ENCODE data around the gene CIDEB.

The CIDEB gene

DNA sequence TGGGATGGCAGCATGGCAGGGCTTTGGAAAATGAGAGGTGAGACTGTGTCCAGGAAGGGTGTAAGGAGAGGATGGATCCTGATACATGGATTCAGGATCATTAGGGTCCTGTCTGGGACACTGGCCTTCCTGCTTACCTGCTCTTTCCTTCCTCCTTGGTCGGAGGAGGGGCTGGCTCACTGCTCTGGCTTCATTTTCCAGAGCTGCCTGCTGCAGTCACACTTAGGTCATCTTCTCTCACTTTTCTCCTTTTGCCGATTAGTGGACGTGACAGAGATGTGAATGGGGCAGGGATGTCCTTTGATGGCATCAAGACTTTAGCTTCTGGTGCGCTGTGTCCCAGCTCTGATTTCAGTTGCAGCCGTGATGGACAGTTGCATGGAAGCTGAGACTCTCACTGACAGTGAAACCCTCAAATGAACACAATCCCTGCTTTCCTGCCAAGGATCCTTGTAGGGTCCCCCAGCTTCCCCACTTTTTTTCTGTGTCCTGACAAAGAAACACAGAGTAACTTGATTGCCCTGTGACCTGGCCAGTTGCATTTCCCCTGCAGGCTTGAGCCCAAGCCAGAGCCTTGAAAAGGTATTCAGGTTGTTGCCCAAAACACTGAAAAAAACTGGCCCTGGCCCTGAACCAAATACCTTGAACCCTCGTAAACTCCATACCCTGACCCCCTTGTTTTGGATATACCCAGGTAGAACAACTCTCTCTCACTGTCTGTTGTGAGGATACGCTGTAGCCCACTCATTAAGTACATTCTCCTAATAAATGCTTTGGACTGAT lies 756 bp upstream of the CIDEB start:
- TF ChIP-seq ZFP3 (CRISPR knock-in tag; IDR thresholded peaks at IDR 0.05): no peak
- TF ChIP-seq ESRRG (CRISPR knock-in tag; IDR thresholded peaks at IDR 0.05): no peak
- TF ChIP-seq, protein P1, sequence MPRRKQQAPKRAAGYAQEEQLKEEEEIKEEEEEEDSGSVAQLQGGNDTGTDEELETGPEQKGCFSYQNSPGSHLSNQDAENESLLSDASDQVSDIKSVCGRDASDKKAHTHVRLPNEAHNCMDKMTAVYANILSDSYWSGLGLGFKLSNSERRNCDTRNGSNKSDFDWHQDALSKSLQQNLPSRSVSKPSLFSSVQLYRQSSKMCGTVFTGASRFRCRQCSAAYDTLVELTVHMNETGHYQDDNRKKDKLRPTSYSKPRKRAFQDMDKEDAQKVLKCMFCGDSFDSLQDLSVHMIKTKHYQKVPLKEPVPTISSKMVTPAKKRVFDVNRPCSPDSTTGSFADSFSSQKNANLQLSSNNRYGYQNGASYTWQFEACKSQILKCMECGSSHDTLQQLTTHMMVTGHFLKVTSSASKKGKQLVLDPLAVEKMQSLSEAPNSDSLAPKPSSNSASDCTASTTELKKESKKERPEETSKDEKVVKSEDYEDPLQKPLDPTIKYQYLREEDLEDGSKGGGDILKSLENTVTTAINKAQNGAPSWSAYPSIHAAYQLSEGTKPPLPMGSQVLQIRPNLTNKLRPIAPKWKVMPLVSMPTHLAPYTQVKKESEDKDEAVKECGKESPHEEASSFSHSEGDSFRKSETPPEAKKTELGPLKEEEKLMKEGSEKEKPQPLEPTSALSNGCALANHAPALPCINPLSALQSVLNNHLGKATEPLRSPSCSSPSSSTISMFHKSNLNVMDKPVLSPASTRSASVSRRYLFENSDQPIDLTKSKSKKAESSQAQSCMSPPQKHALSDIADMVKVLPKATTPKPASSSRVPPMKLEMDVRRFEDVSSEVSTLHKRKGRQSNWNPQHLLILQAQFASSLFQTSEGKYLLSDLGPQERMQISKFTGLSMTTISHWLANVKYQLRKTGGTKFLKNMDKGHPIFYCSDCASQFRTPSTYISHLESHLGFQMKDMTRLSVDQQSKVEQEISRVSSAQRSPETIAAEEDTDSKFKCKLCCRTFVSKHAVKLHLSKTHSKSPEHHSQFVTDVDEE (CRISPR knock-in tag; IDR thresholded peaks at IDR 0.05): no peak

DNA sequence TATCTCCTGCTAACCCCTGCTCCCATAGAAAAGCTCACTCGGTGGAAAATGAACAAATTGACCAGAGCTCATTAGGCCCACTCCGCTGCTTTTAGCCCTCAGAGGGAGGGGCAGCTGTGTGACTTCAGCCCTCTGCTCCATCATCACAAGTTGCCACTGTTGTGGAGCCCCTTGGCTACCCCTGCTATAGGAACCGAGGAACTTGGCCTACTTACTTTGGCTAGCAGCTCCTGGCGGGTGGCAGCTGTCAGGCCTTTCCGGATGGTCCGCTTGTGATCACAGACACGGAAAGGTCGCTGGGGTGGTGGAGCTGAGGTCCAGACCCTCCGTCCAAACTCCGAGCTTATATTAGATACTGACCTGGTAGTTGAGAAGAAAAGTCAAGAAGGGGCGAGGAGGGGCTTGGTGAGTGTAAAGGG lies 612 bp downstream of the CIDEB start:
- no peak for ATAC-seq
- no peak for TF ChIP-seq PPARA (CRISPR knock-in tag; IDR thresholded peaks at IDR 0.05; ENCODE audit: borderline replicate concordance)
- TF ChIP-seq TCF4 (CRISPR knock-in tag; IDR thresholded peaks at IDR 0.05; ENCODE audit: borderline replicate concordance): no peak
- no peak for TF ChIP-seq ZNF8 (CRISPR knock-in tag; IDR thresholded peaks at IDR 0.05)
- no peak for TF ChIP-seq RARB (CRISPR knock-in tag; IDR thresholded peaks at IDR 0.05)
- TF ChIP-seq, protein P2, sequence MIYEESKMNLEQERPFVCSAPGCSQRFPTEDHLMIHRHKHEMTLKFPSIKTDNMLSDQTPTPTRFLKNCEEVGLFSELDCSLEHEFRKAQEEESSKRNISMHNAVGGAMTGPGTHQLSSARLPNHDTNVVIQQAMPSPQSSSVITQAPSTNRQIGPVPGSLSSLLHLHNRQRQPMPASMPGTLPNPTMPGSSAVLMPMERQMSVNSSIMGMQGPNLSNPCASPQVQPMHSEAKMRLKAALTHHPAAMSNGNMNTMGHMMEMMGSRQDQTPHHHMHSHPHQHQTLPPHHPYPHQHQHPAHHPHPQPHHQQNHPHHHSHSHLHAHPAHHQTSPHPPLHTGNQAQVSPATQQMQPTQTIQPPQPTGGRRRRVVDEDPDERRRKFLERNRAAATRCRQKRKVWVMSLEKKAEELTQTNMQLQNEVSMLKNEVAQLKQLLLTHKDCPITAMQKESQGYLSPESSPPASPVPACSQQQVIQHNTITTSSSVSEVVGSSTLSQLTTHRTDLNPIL (CRISPR knock-in tag; IDR thresholded peaks at IDR 0.05; ENCODE audit: low read depth): no peak
- TF ChIP-seq ZFP30 (CRISPR knock-in tag; IDR thresholded peaks at IDR 0.05): no peak
- TF ChIP-seq ESRRG (CRISPR knock-in tag; IDR thresholded peaks at IDR 0.05): no peak
- no peak for TF ChIP-seq ISL1 (CRISPR knock-in tag; IDR thresholded peaks at IDR 0.05)
- TF ChIP-seq, protein P3, sequence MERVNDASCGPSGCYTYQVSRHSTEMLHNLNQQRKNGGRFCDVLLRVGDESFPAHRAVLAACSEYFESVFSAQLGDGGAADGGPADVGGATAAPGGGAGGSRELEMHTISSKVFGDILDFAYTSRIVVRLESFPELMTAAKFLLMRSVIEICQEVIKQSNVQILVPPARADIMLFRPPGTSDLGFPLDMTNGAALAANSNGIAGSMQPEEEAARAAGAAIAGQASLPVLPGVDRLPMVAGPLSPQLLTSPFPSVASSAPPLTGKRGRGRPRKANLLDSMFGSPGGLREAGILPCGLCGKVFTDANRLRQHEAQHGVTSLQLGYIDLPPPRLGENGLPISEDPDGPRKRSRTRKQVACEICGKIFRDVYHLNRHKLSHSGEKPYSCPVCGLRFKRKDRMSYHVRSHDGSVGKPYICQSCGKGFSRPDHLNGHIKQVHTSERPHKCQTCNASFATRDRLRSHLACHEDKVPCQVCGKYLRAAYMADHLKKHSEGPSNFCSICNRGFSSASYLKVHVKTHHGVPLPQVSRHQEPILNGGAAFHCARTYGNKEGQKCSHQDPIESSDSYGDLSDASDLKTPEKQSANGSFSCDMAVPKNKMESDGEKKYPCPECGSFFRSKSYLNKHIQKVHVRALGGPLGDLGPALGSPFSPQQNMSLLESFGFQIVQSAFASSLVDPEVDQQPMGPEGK (CRISPR knock-in tag; IDR thresholded peaks at IDR 0.05; ENCODE audit: borderline replicate concordance): no peak
- TF ChIP-seq, protein P4, sequence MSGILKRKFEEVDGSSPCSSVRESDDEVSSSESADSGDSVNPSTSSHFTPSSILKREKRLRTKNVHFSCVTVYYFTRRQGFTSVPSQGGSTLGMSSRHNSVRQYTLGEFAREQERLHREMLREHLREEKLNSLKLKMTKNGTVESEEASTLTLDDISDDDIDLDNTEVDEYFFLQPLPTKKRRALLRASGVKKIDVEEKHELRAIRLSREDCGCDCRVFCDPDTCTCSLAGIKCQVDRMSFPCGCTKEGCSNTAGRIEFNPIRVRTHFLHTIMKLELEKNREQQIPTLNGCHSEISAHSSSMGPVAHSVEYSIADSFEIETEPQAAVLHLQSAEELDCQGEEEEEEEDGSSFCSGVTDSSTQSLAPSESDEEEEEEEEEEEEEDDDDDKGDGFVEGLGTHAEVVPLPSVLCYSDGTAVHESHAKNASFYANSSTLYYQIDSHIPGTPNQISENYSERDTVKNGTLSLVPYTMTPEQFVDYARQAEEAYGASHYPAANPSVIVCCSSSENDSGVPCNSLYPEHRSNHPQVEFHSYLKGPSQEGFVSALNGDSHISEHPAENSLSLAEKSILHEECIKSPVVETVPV (CRISPR knock-in tag; IDR thresholded peaks at IDR 0.05): no peak
- no peak for TF ChIP-seq ZC3H10 (CRISPR knock-in tag; IDR thresholded peaks at IDR 0.05)
- TF ChIP-seq, protein P1 (CRISPR knock-in tag; IDR thresholded peaks at IDR 0.05): no peak
- TF ChIP-seq, protein P5, sequence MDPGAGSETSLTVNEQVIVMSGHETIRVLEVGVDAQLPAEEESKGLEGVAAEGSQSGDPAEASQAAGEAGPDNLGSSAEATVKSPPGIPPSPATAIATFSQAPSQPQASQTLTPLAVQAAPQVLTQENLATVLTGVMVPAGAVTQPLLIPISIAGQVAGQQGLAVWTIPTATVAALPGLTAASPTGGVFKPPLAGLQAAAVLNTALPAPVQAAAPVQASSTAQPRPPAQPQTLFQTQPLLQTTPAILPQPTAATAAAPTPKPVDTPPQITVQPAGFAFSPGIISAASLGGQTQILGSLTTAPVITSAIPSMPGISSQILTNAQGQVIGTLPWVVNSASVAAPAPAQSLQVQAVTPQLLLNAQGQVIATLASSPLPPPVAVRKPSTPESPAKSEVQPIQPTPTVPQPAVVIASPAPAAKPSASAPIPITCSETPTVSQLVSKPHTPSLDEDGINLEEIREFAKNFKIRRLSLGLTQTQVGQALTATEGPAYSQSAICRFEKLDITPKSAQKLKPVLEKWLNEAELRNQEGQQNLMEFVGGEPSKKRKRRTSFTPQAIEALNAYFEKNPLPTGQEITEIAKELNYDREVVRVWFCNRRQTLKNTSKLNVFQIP (CRISPR knock-in tag; IDR thresholded peaks at IDR 0.05; ENCODE audit: borderline replicate concordance, low read depth): no peak
- TF ChIP-seq SNAI2 (CRISPR knock-in tag; IDR thresholded peaks at IDR 0.05): no peak
- TF ChIP-seq BACH2 (CRISPR knock-in tag; IDR thresholded peaks at IDR 0.05; ENCODE audit: borderline replicate concordance): no peak
- no peak for TF ChIP-seq ZNF565 (CRISPR knock-in tag; conservative IDR thresholded peaks at IDR 0.05; ENCODE audit: low read depth)

More for the DNA sequence above, 756 bp upstream of the CIDEB start:
- ATAC-seq: peak; percentile 37
